Mesenchymal stem cell (in vitro differentiated cells and primary cell): Measurements from ENCODE around the gene ACADVL.

Experiments used
- DNase-seq: peaks from one replicate; pipeline ENCODE4 v3.0.0-alpha.2; 2013
- H2AFZ ChIP-seq: one replicate; pipeline ENCODE4 v1.6.1; 2013; ENCODE audit warnings: low read depth, mild to moderate bottlenecking, control low read depth, inconsistent platforms, low read length, moderate library complexity
- H2AK5ac ChIP-seq: 2 replicates; pipeline ENCODE4 v1.6.1; 2013; ENCODE audit warnings: low read length, moderate library complexity, mild to moderate bottlenecking, inconsistent platforms; ENCODE audit not compliant: severe bottlenecking
- H2BK120ac ChIP-seq: one replicate; pipeline ENCODE4 v1.6.1; 2013; ENCODE audit warnings: low read depth, mild to moderate bottlenecking, inconsistent platforms, low read length, moderate library complexity
- H2BK12ac ChIP-seq, 2 experiments: one replicate each; pipeline ENCODE4 v1.6.1; 2013; ENCODE audit warnings: inconsistent platforms in 2 of 2, low read length in 2 of 2, mild to moderate bottlenecking in 2 of 2, moderate library complexity in 2 of 2, control low read depth in 1 of 2
- H2BK15ac ChIP-seq: one replicate; pipeline ENCODE4 v1.6.1; 2013; ENCODE audit warnings: mild to moderate bottlenecking, low read depth, inconsistent platforms; ENCODE audit not compliant: poor library complexity, severe bottlenecking
- H2BK5ac ChIP-seq: 2 replicates; pipeline ENCODE4 v1.6.1; 2013; ENCODE audit warnings: low read depth, mild to moderate bottlenecking, low read length, control low read depth, inconsistent platforms; ENCODE audit not compliant: poor library complexity, severe bottlenecking
- H3K14ac ChIP-seq, 2 experiments: one replicate each; pipeline ENCODE4 v1.6.1; 2013; ENCODE audit warnings: inconsistent platforms in 2 of 2, low read length in 2 of 2, control low read depth in 1 of 2, mild to moderate bottlenecking in 1 of 2, moderate library complexity in 1 of 2
- H3K18ac ChIP-seq, 2 experiments: one replicate each; pipeline ENCODE4 v1.6.1; 2013; ENCODE audit warnings: inconsistent platforms in 2 of 2, low read length in 2 of 2, control low read depth in 1 of 2, low read depth in 1 of 2, mild to moderate bottlenecking in 1 of 2
- H3K23ac ChIP-seq, 2 experiments: one replicate each; pipeline ENCODE4 v1.6.1; 2013; ENCODE audit warnings: inconsistent platforms in 2 of 2, low read length in 2 of 2, mild to moderate bottlenecking in 2 of 2, moderate library complexity in 2 of 2, control low read depth in 1 of 2
- H3K27ac ChIP-seq: 2 replicates; pipeline ENCODE4 v1.5.1; 2013; ENCODE audit warnings: mild to moderate bottlenecking, moderate library complexity, low read length, control low read depth, inconsistent platforms; ENCODE audit not compliant: poor library complexity, severe bottlenecking
- H3K27me3 ChIP-seq, 2 experiments: 2 replicates each; pipeline versions ENCODE4 v1.6.1 to v1.7.0; 2013; ENCODE audit warnings: low read length in 2 of 2, mild to moderate bottlenecking in 2 of 2, moderate library complexity in 2 of 2, control low read depth in 1 of 2, inconsistent platforms in 1 of 2; ENCODE audit not compliant: control insufficient read depth in 1 of 2, insufficient read depth in 1 of 2
- H3K36me3 ChIP-seq, 2 experiments: 2 replicates each; pipeline versions ENCODE4 v1.6.1 to v1.7.0; 2013; ENCODE audit warnings: low read length in 2 of 2, control low read depth in 1 of 2, inconsistent platforms in 1 of 2, low read depth in 1 of 2, mild to moderate bottlenecking in 1 of 2; ENCODE audit not compliant: insufficient read depth in 2 of 2, control insufficient read depth in 1 of 2
- H3K4ac ChIP-seq, 2 experiments: one replicate each; pipeline ENCODE4 v1.6.1; 2013; ENCODE audit warnings: inconsistent platforms in 2 of 2, low read length in 2 of 2, mild to moderate bottlenecking in 2 of 2, moderate library complexity in 2 of 2, control low read depth in 1 of 2, low read depth in 1 of 2
- H3K4me1 ChIP-seq: 2 replicates; pipeline ENCODE4 v1.6.1; 2013; ENCODE audit warnings: low read depth, low read length, control low read depth; ENCODE audit not compliant: control insufficient read depth, insufficient read depth
- H3K4me2 ChIP-seq: 2 replicates; pipeline ENCODE4 v1.6.1; 2013; ENCODE audit warnings: low read length, mild to moderate bottlenecking, inconsistent platforms; ENCODE audit not compliant: poor library complexity, severe bottlenecking
- H3K4me3 ChIP-seq, 2 experiments: 2 replicates each; pipeline versions ENCODE4 v1.5.1 to v1.7.0; 2013; ENCODE audit warnings: low read length in 2 of 2, mild to moderate bottlenecking in 2 of 2, control low read depth in 1 of 2, low read depth in 1 of 2; ENCODE audit not compliant: insufficient read depth in 1 of 2
- H3K79me1 ChIP-seq: replicated peaks from 2 replicates; pipeline ENCODE4 v1.6.1; 2013; ENCODE audit warnings: mild to moderate bottlenecking, control low read depth, low read length, inconsistent platforms; ENCODE audit not compliant: poor library complexity, severe bottlenecking
- H3K9ac ChIP-seq: 2 replicates; pipeline ENCODE4 v1.7.0; 2013; ENCODE audit warnings: mild to moderate bottlenecking, low read length, moderate library complexity
- H3K9me3 ChIP-seq: 2 replicates; pipeline ENCODE4 v1.7.0; 2013; ENCODE audit warnings: mild to moderate bottlenecking, low read length; ENCODE audit not compliant: control insufficient read depth
- H4K8ac ChIP-seq: one replicate; pipeline ENCODE4 v1.6.1; 2013; ENCODE audit warnings: inconsistent platforms, mild to moderate bottlenecking, low read length, moderate library complexity
- H4K91ac ChIP-seq: one replicate; pipeline ENCODE4 v1.6.1; 2013; ENCODE audit warnings: mild to moderate bottlenecking, low read length, inconsistent platforms
- WGBS: methylation state at CpG from one replicate; pipeline ENCODE4 v1.1.7; 2013; ENCODE audit warnings: mixed read lengths; 5-methylcytosine and 5-hydroxymethylcytosine counted together

Gene ACADVL

GRCh38 chr17:7261379-7262191, 41.8 kb downstream of the ACADVL start:
- peak overlapping the region; percentile 98 for H4K8ac ChIP-seq
- H3K4me3 ChIP-seq: peak overlapping the region; percentile 56 to 68
- peaks cover 26 to 29% of the 10 kb centered on the region in 2 experiments for H3K36me3 ChIP-seq
- H3K79me1 ChIP-seq: peaks cover 3% of the 10 kb centered on the region
- peak overlapping the region in 1 of 2 experiments; percentile 91 for H3K23ac ChIP-seq
- DNase-seq: no peak
- peaks cover 13 to 21% of the 10 kb centered on the region in 2 experiments for H3K27me3 ChIP-seq
- H2BK5ac ChIP-seq: no peak overlapping the region
- peak overlapping the region; percentile 72 for H3K9ac ChIP-seq
- H2BK120ac ChIP-seq: peak overlapping the region; percentile 29
- no peaks in the 10 kb centered on the region for H3K9me3 ChIP-seq
- peak overlapping the region; percentile 40 to 94 for H3K18ac ChIP-seq
- 10% methylated on average over 58 of the region's 71 CpGs for WGBS
- H3K4me1 ChIP-seq: peaks cover 26% of the 10 kb centered on the region
- peak overlapping the region; percentile 80 for H4K91ac ChIP-seq
- no peak overlapping the region for H2AK5ac ChIP-seq
- H3K4ac ChIP-seq: peak overlapping the region; percentile 54 to 73
- peak overlapping the region in 1 of 2 experiments; percentile 0 for H2BK12ac ChIP-seq
- H2BK15ac ChIP-seq: no peak overlapping the region
- H3K14ac ChIP-seq: peak overlapping the region in 1 of 2 experiments; percentile 2
- no peak overlapping the region for H3K27ac ChIP-seq
- peak overlapping the region; percentile 78 for H2AFZ ChIP-seq
- H3K4me2 ChIP-seq: peak overlapping the region; percentile 86

- 8% methylated on average over 60 of the region's 64 CpGs for WGBS
Measured at GRCh38 chr17:7262192-7262934, 42.6 kb downstream of the ACADVL start, which contains the start of gene CLDN7. CLDN7 (minus strand) TSS chr17:7262478; CDS start chr17:7262043, 435 bp downstream.

GRCh38 chr17:7262935-7263800, 43.4 kb downstream of the ACADVL start:
- Histone ChIP-seq H3K79me1 (no peaks in the 10 kb centered on the region), H3K27ac (no peak overlapping the region), H3K36me3 (peaks cover 14 to 17% of the 10 kb centered on the region in 2 experiments), H2AK5ac (no peak overlapping the region), H3K14ac (no peak overlapping the region), H2BK120ac (no peak overlapping the region), H3K4me3 (peak overlapping the region in 1 of 2 experiments; percentile 32), H3K9me3 (no peaks in the 10 kb centered on the region), H3K4me2 (no peak overlapping the region), H2AFZ (peak overlapping the region; percentile 16), H3K4me1 (peaks cover 26% of the 10 kb centered on the region), H3K4ac (no peak overlapping the region), H4K8ac (peak overlapping the region; percentile 71), H2BK15ac (peak overlapping the region; percentile 83), H3K23ac (no peak overlapping the region), H2BK5ac (no peak overlapping the region), H4K91ac (peak overlapping the region; percentile 29), H3K27me3 (peaks cover 13 to 21% of the 10 kb centered on the region in 2 experiments), H3K9ac (no peak overlapping the region), H3K18ac (peak overlapping the region; percentile 13 to 71), H2BK12ac (peak overlapping the region in 1 of 2 experiments; percentile 57)
- no peak for DNase-seq
- WGBS: 16% methylated on average over 25 of the region's 26 CpGs

More at GRCh38 chr17:7262192-7262934, 42.6 kb downstream of the ACADVL start, which contains the start of gene CLDN7:
- Histone ChIP-seq H4K91ac (peak within 1 kb of the TSS; percentile 80), H2BK120ac (peak within 1 kb of the TSS; percentile 43), H3K14ac (peak within 1 kb of the TSS in 1 of 2 experiments; percentile 2), H3K4me3 (peak within 1 kb of the TSS; percentile 56 to 68), H2BK15ac (peak within 1 kb of the TSS; percentile 83), H4K8ac (peak within 1 kb of the TSS; percentile 98), H2AK5ac (no peak within 1 kb of the TSS), H3K9me3 (no peaks in the 10 kb centered on the region), H3K27me3 (peaks cover 13 to 21% of the 10 kb centered on the region in 2 experiments), H2AFZ (peak within 1 kb of the TSS; percentile 78), H3K23ac (peak within 1 kb of the TSS in 1 of 2 experiments; percentile 91), H3K36me3 (peaks cover 21% of the 10 kb centered on the region in 2 experiments), H2BK12ac (peak within 1 kb of the TSS in 1 of 2 experiments; percentile 57), H3K27ac (no peak within 1 kb of the TSS), H3K9ac (peak within 1 kb of the TSS; percentile 72), H3K4me2 (peak within 1 kb of the TSS; percentile 86), H3K18ac (peak within 1 kb of the TSS; percentile 71 to 94), H3K79me1 (no peaks in the 10 kb centered on the region), H3K4me1 (peaks cover 26% of the 10 kb centered on the region), H2BK5ac (no peak within 1 kb of the TSS), H3K4ac (peak within 1 kb of the TSS; percentile 54 to 73)
- DNase-seq: no peak
